ENCODE measurements around the gene FAM236A. TPM values are rescaled to one million over a fixed set of nuclear protein-coding genes. Genes with fewer than 3 reads are reported as not detected.
"Not testable (repeated sequence)": the region's sequence is repeated elsewhere in the genome, so short reads cannot be mapped to it uniquely, and the experiment has no call there.

FAM236A gene
- not detected for total RNA-seq

GRCh38 chrX:72937906-72938305 lies at the start of gene FAM236A:
Gene FAM236A (plus strand): TSS chrX:72938206. CDS start chrX:72938263, 57 bp downstream.
- H3K27ac ChIP-seq; DNase-seq (ENCODE audit: low spot score); H3K4me1 ChIP-seq; H3K9me3 ChIP-seq; H3K27me3 ChIP-seq; H3K36me3 ChIP-seq; H3K4me3 ChIP-seq: not testable (repeated sequence)

GRCh38 chrX:72889740-72890139 lies 48.3 kb upstream of the FAM236A start:
- H3K27ac ChIP-seq; DNase-seq (ENCODE audit: low spot score); H3K27me3 ChIP-seq; H3K4me1 ChIP-seq; H3K36me3 ChIP-seq; H3K9me3 ChIP-seq; H3K4me3 ChIP-seq: not testable (repeated sequence)

GRCh38 chrX:72912315-72912714 lies 25.7 kb upstream of the FAM236A start, which contains the start of gene FAM236C:
Gene FAM236C (plus strand): TSS chrX:72912615. CDS start chrX:72912715, 100 bp downstream.
- H3K9me3 ChIP-seq; H3K27ac ChIP-seq; H3K4me1 ChIP-seq; H3K36me3 ChIP-seq; DNase-seq (ENCODE audit: low spot score); H3K27me3 ChIP-seq; H3K4me3 ChIP-seq: not testable (repeated sequence)

GRCh38 chrX:72916096-72916495 lies 21.9 kb upstream of the FAM236A start:
- DNase-seq (ENCODE audit: low spot score); H3K27me3 ChIP-seq; H3K4me1 ChIP-seq; H3K4me3 ChIP-seq; H3K36me3 ChIP-seq; H3K27ac ChIP-seq; H3K9me3 ChIP-seq: not testable (repeated sequence)

- H3K4me1 ChIP-seq; H3K9me3 ChIP-seq; H3K27ac ChIP-seq; DNase-seq (ENCODE audit: low spot score); H3K36me3 ChIP-seq; H3K4me3 ChIP-seq; H3K27me3 ChIP-seq: not testable (repeated sequence)
Measured at GRCh38 chrX:72932283-72932682, 5.7 kb upstream of the FAM236A start.

- not testable (repeated sequence) for H3K9me3 ChIP-seq; H3K36me3 ChIP-seq; H3K27me3 ChIP-seq; H3K27ac ChIP-seq; H3K4me3 ChIP-seq; H3K4me1 ChIP-seq; DNase-seq (ENCODE audit: low spot score)
Measured at GRCh38 chrX:72936455-72936854, 1.6 kb upstream of the FAM236A start.

- not testable (repeated sequence) for H3K27ac ChIP-seq; H3K9me3 ChIP-seq; DNase-seq (ENCODE audit: low spot score); H3K27me3 ChIP-seq; H3K4me3 ChIP-seq; H3K36me3 ChIP-seq; H3K4me1 ChIP-seq
Measured at GRCh38 chrX:72936882-72937455, 1.0 kb upstream of the FAM236A start.

- H3K36me3 ChIP-seq; H3K9me3 ChIP-seq; H3K27me3 ChIP-seq; H3K27ac ChIP-seq; DNase-seq (ENCODE audit: low spot score); H3K4me1 ChIP-seq; H3K4me3 ChIP-seq: not testable (repeated sequence)
Measured at GRCh38 chrX:72942272-72942671, 4.3 kb downstream of the FAM236A start.

GRCh38 chrX:72943035-72943818 lies 5.2 kb downstream of the FAM236A start:
- H3K27me3 ChIP-seq; H3K4me1 ChIP-seq; H3K9me3 ChIP-seq; H3K27ac ChIP-seq; H3K4me3 ChIP-seq; DNase-seq (ENCODE audit: low spot score); H3K36me3 ChIP-seq: not testable (repeated sequence)

GRCh38 chrX:72943819-72944169 lies 5.8 kb downstream of the FAM236A start, which contains the start of gene DMRTC1:
Gene DMRTC1 (minus strand): TSS chrX:72943837. CDS start chrX:72875694, 68,143 bp downstream.
- H3K27ac ChIP-seq; H3K36me3 ChIP-seq; H3K9me3 ChIP-seq; H3K27me3 ChIP-seq; H3K4me3 ChIP-seq; DNase-seq (ENCODE audit: low spot score); H3K4me1 ChIP-seq: not testable (repeated sequence)

GRCh38 chrX:72959971-72960370 lies 22.0 kb downstream of the FAM236A start:
- not testable (repeated sequence) for H3K4me3 ChIP-seq; H3K27ac ChIP-seq; H3K36me3 ChIP-seq; H3K4me1 ChIP-seq; DNase-seq (ENCODE audit: low spot score); H3K27me3 ChIP-seq; H3K9me3 ChIP-seq

GRCh38 chrX:72971859-72972258 lies 33.9 kb downstream of the FAM236A start:
- DNase-seq (ENCODE audit: low spot score); H3K4me1 ChIP-seq; H3K9me3 ChIP-seq; H3K4me3 ChIP-seq; H3K27ac ChIP-seq; H3K36me3 ChIP-seq; H3K27me3 ChIP-seq: not testable (repeated sequence)

- not testable (repeated sequence) for DNase-seq (ENCODE audit: low spot score); H3K36me3 ChIP-seq; H3K27me3 ChIP-seq; H3K27ac ChIP-seq; H3K4me1 ChIP-seq; H3K9me3 ChIP-seq; H3K4me3 ChIP-seq
Measured at GRCh38 chrX:72974885-72975284, 36.9 kb downstream of the FAM236A start.

- not testable (repeated sequence) for H3K27me3 ChIP-seq; DNase-seq (ENCODE audit: low spot score); H3K36me3 ChIP-seq; H3K4me1 ChIP-seq; H3K4me3 ChIP-seq; H3K27ac ChIP-seq
- H3K9me3 ChIP-seq, result peaks cover 4 to 11% of the 10 kb centered on the region in 2 donors
Measured at GRCh38 chrX:72980894-72981469, 43.0 kb downstream of the FAM236A start.
